ENCODE results near the gene CRYAB. TPM values are rescaled to one million over a fixed set of nuclear protein-coding genes. Genes with fewer than 3 reads are reported as not detected.

The CRYAB gene
- 3.4 TPM for polyA plus RNA-seq (2013, experiment 1 of 2)
- 4.2 TPM for polyA plus RNA-seq (2013, experiment 2 of 2)

GRCh38 chr11:111911563-111912401 is at the start of gene CRYAB:
CRYAB (minus strand) TSS chr11:111911770; CDS start chr11:111911724, 46 bp downstream.
- no peak within 1 kb of the TSS for H2BK120ac ChIP-seq (ENCODE audit: low read depth, low read length)
- peak within 1 kb of the TSS; percentile 28 for H4K8ac ChIP-seq (ENCODE audit: low read depth, low read length)
- H3K79me1 ChIP-seq (ENCODE audit: low read length) = no peaks in the 10 kb centered on the region
- no CpG with 5 or more reads among the region's 17 CpGs for WGBS (ENCODE audit: extremely low coverage, insufficient coverage, low lambda C conversion rate)
- no peak within 1 kb of the TSS for H3K23ac ChIP-seq (ENCODE audit: low read length)
- no peaks in the 10 kb centered on the region for H3K36me3 ChIP-seq (ENCODE audit: control insufficient read depth, insufficient read depth, low read length)
- no peak within 1 kb of the TSS for H3K9ac ChIP-seq (ENCODE audit: low read length)
- DNase-seq = peak; percentile 62
- peak within 1 kb of the TSS; percentile 71 for H4K5ac ChIP-seq (ENCODE audit: low read length)
- no peaks in the 10 kb centered on the region for H3K79me2 ChIP-seq (ENCODE audit: control insufficient read depth, insufficient read depth, low read length)
- peaks cover 24% of the 10 kb centered on the region for H3K4me1 ChIP-seq (ENCODE audit: control insufficient read depth, low read depth, low read length)
- H3K18ac ChIP-seq (ENCODE audit: low read length) = peak within 1 kb of the TSS; percentile 7
- H3K56ac ChIP-seq (ENCODE audit: low read length) = peak within 1 kb of the TSS; percentile 60
- no peak within 1 kb of the TSS for H2BK5ac ChIP-seq (ENCODE audit: low read length)
- H3K27ac ChIP-seq (ENCODE audit: low read depth, low read length) = no peak within 1 kb of the TSS
- no peak within 1 kb of the TSS for H3K4me3 ChIP-seq (ENCODE audit: low read length)
- H3K4ac ChIP-seq (ENCODE audit: low read depth, low read length) = no peak within 1 kb of the TSS
- H2BK15ac ChIP-seq (replicated peaks; ENCODE audit: low read depth) = no peak within 1 kb of the TSS
- H3K4me2 ChIP-seq (ENCODE audit: low read length) = no peak within 1 kb of the TSS
- no peaks in the 10 kb centered on the region for H3K27me3 ChIP-seq (ENCODE audit: insufficient read depth, low read length, poor library complexity)
- H2AK5ac ChIP-seq (ENCODE audit: low read length) = no peak within 1 kb of the TSS

GRCh38 chr11:111960916-111961315 is 49.3 kb upstream of the CRYAB start:
- no peaks in the 10 kb centered on the region for H3K36me3 ChIP-seq (ENCODE audit: control insufficient read depth, insufficient read depth, low read length)
- H3K79me2 ChIP-seq (ENCODE audit: control insufficient read depth, insufficient read depth, low read length) = no peaks in the 10 kb centered on the region
- no peak overlapping the region for H3K27ac ChIP-seq (ENCODE audit: low read depth, low read length)
- no peak overlapping the region for H2BK120ac ChIP-seq (ENCODE audit: low read depth, low read length)
- H3K79me1 ChIP-seq (ENCODE audit: low read length) = no peaks in the 10 kb centered on the region
- no peak overlapping the region for H2BK5ac ChIP-seq (ENCODE audit: low read length)
- H4K8ac ChIP-seq (ENCODE audit: low read depth, low read length) = no peak overlapping the region
- H3K4me3 ChIP-seq (ENCODE audit: low read length) = no peak overlapping the region
- H3K56ac ChIP-seq (ENCODE audit: low read length) = no peak overlapping the region
- H3K4me2 ChIP-seq (ENCODE audit: low read length) = no peak overlapping the region
- DNase-seq = peak; percentile 37
- no peak overlapping the region for H4K5ac ChIP-seq (ENCODE audit: low read length)
- no peak overlapping the region for H3K18ac ChIP-seq (ENCODE audit: low read length)
- H3K27me3 ChIP-seq (ENCODE audit: insufficient read depth, low read length, poor library complexity) = no peaks in the 10 kb centered on the region
- WGBS (ENCODE audit: extremely low coverage, insufficient coverage, low lambda C conversion rate) = no CpG with 5 or more reads among the region's 5 CpGs
- no peak overlapping the region for H2AK5ac ChIP-seq (ENCODE audit: low read length)
- no peak overlapping the region for H3K23ac ChIP-seq (ENCODE audit: low read length)
- peaks cover 4% of the 10 kb centered on the region for H3K4me1 ChIP-seq (ENCODE audit: control insufficient read depth, low read depth, low read length)
- H3K9ac ChIP-seq (ENCODE audit: low read length) = no peak overlapping the region
- H2BK15ac ChIP-seq (replicated peaks; ENCODE audit: low read depth) = no peak overlapping the region
- H3K4ac ChIP-seq (ENCODE audit: low read depth, low read length) = no peak overlapping the region

- Histone ChIP-seq H3K4me1 (ENCODE audit: control insufficient read depth, low read depth, low read length) (peaks cover 4% of the 10 kb centered on the region), H4K8ac (ENCODE audit: low read depth, low read length) (no peak overlapping the region), H3K23ac (ENCODE audit: low read length) (no peak overlapping the region), H3K56ac (ENCODE audit: low read length) (no peak overlapping the region), H3K4ac (ENCODE audit: low read depth, low read length) (no peak overlapping the region), H2BK5ac (ENCODE audit: low read length) (no peak overlapping the region), H3K4me2 (ENCODE audit: low read length) (no peak overlapping the region), H3K27ac (ENCODE audit: low read depth, low read length) (no peak overlapping the region), H3K79me2 (ENCODE audit: control insufficient read depth, insufficient read depth, low read length) (no peaks in the 10 kb centered on the region), H2AK5ac (ENCODE audit: low read length) (no peak overlapping the region), H3K36me3 (ENCODE audit: control insufficient read depth, insufficient read depth, low read length) (no peaks in the 10 kb centered on the region), H3K4me3 (ENCODE audit: low read length) (no peak overlapping the region), H2BK120ac (ENCODE audit: low read depth, low read length) (no peak overlapping the region), H3K79me1 (ENCODE audit: low read length) (no peaks in the 10 kb centered on the region), H3K18ac (ENCODE audit: low read length) (no peak overlapping the region), H4K5ac (ENCODE audit: low read length) (no peak overlapping the region), H2BK15ac (replicated peaks; ENCODE audit: low read depth) (no peak overlapping the region), H3K27me3 (ENCODE audit: insufficient read depth, low read length, poor library complexity) (no peaks in the 10 kb centered on the region), H3K9ac (ENCODE audit: low read length) (no peak overlapping the region)
- no peak for DNase-seq
- no CpG with 5 or more reads among the region's 12 CpGs for WGBS (ENCODE audit: extremely low coverage, insufficient coverage, low lambda C conversion rate)
These were observed 46.3 kb upstream of the CRYAB start for GRCh38 chr11:111957663-111958444.

DNA sequence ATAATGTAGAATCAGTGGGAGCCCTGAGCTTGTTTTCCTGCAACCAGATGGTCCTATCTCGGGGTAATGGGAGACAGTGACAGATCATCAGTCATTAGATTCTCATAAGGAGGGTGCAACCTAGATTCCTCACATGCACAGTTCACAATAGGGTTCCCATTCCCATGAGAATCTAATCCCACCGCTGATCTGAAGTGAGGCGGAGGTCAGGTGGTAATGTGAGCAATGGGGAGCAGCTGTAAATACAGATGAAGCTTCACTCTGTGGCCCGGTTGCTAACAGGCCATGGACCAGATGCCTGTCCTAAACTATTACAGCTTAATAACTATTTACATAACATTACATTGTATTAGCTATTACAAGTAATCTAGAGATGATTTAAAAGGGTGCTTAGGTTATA is 42.6 kb upstream of the CRYAB start:
- no peak overlapping the region for H3K23ac ChIP-seq (ENCODE audit: low read length)
- H2AK5ac ChIP-seq (ENCODE audit: low read length) = no peak overlapping the region
- no peak overlapping the region for H2BK15ac ChIP-seq (replicated peaks; ENCODE audit: low read depth)
- H3K4me2 ChIP-seq (ENCODE audit: low read length) = no peak overlapping the region
- H2BK120ac ChIP-seq (ENCODE audit: low read depth, low read length) = no peak overlapping the region
- no peak for DNase-seq
- no peak overlapping the region for H3K18ac ChIP-seq (ENCODE audit: low read length)
- no peak overlapping the region for H4K5ac ChIP-seq (ENCODE audit: low read length)
- H3K27me3 ChIP-seq (ENCODE audit: insufficient read depth, low read length, poor library complexity) = no peaks in the 10 kb centered on the region
- H3K79me2 ChIP-seq (ENCODE audit: control insufficient read depth, insufficient read depth, low read length) = no peaks in the 10 kb centered on the region
- H3K56ac ChIP-seq (ENCODE audit: low read length) = no peak overlapping the region
- no peak overlapping the region for H3K9ac ChIP-seq (ENCODE audit: low read length)
- H3K79me1 ChIP-seq (ENCODE audit: low read length) = no peaks in the 10 kb centered on the region
- H3K4me3 ChIP-seq (ENCODE audit: low read length) = no peak overlapping the region
- H3K36me3 ChIP-seq (ENCODE audit: control insufficient read depth, insufficient read depth, low read length) = no peaks in the 10 kb centered on the region
- no CpG with 5 or more reads among the region's 4 CpGs for WGBS (ENCODE audit: extremely low coverage, insufficient coverage, low lambda C conversion rate)
- H3K4me1 ChIP-seq (ENCODE audit: control insufficient read depth, low read depth, low read length) = no peaks in the 10 kb centered on the region
- no peak overlapping the region for H2BK5ac ChIP-seq (ENCODE audit: low read length)
- no peak overlapping the region for H3K27ac ChIP-seq (ENCODE audit: low read depth, low read length)
- H4K8ac ChIP-seq (ENCODE audit: low read depth, low read length) = no peak overlapping the region
- H3K4ac ChIP-seq (ENCODE audit: low read depth, low read length) = no peak overlapping the region

- H3K27ac ChIP-seq (ENCODE audit: low read depth, low read length) = no peak overlapping the region
- H2AK5ac ChIP-seq (ENCODE audit: low read length) = no peak overlapping the region
- no peak overlapping the region for H2BK5ac ChIP-seq (ENCODE audit: low read length)
- no peak overlapping the region for H3K4me3 ChIP-seq (ENCODE audit: low read length)
- no peaks in the 10 kb centered on the region for H3K79me1 ChIP-seq (ENCODE audit: low read length)
- H4K8ac ChIP-seq (ENCODE audit: low read depth, low read length) = no peak overlapping the region
- H3K36me3 ChIP-seq (ENCODE audit: control insufficient read depth, insufficient read depth, low read length) = no peaks in the 10 kb centered on the region
- H3K4me1 ChIP-seq (ENCODE audit: control insufficient read depth, low read depth, low read length) = no peaks in the 10 kb centered on the region
- no peak overlapping the region for H2BK120ac ChIP-seq (ENCODE audit: low read depth, low read length)
- H2BK15ac ChIP-seq (replicated peaks; ENCODE audit: low read depth) = no peak overlapping the region
- H3K23ac ChIP-seq (ENCODE audit: low read length) = no peak overlapping the region
- no peak overlapping the region for H4K5ac ChIP-seq (ENCODE audit: low read length)
- H3K27me3 ChIP-seq (ENCODE audit: insufficient read depth, low read length, poor library complexity) = no peaks in the 10 kb centered on the region
- no peak overlapping the region for H3K18ac ChIP-seq (ENCODE audit: low read length)
- H3K4ac ChIP-seq (ENCODE audit: low read depth, low read length) = no peak overlapping the region
- H3K9ac ChIP-seq (ENCODE audit: low read length) = no peak overlapping the region
- no peak overlapping the region for H3K4me2 ChIP-seq (ENCODE audit: low read length)
- no peak overlapping the region for H3K56ac ChIP-seq (ENCODE audit: low read length)
- no peak for DNase-seq
- no CpG with 5 or more reads among the region's 3 CpGs for WGBS (ENCODE audit: extremely low coverage, insufficient coverage, low lambda C conversion rate)
- H3K79me2 ChIP-seq (ENCODE audit: control insufficient read depth, insufficient read depth, low read length) = no peaks in the 10 kb centered on the region
These were observed 40.0 kb upstream of the CRYAB start for GRCh38 chr11:111951565-111951964.
